Measurements from ENCODE around the gene ASTN2.

DNA sequence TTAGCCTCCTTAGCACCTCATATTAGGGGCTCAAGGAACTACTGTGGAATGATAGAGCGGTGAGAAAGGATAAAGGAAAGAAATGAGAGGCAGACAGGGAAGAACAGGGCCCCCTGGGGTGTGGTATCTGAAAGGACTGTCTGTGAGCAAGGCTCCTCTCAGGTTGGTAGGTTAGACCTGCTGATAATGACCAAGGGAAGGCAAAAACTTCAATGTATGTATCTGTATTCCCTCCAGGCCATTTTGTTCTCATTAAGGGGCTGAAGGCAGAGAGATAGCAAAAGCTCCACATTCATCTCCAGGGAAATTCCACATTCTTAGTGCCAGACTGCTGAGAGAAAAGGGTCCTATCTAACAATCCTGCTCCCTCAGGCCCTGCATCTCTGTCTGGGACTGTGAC, 699.1 kb downstream of the ASTN2 start:
- TF ChIP-seq POLR2A (IDR thresholded peaks at IDR 0.05), result no peak
- TF ChIP-seq, protein P1, sequence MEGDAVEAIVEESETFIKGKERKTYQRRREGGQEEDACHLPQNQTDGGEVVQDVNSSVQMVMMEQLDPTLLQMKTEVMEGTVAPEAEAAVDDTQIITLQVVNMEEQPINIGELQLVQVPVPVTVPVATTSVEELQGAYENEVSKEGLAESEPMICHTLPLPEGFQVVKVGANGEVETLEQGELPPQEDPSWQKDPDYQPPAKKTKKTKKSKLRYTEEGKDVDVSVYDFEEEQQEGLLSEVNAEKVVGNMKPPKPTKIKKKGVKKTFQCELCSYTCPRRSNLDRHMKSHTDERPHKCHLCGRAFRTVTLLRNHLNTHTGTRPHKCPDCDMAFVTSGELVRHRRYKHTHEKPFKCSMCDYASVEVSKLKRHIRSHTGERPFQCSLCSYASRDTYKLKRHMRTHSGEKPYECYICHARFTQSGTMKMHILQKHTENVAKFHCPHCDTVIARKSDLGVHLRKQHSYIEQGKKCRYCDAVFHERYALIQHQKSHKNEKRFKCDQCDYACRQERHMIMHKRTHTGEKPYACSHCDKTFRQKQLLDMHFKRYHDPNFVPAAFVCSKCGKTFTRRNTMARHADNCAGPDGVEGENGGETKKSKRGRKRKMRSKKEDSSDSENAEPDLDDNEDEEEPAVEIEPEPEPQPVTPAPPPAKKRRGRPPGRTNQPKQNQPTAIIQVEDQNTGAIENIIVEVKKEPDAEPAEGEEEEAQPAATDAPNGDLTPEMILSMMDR (IDR thresholded peaks at IDR 0.05), result no peak

Measured in thyroid gland (tissue), 4 donors.